ENCODE data around the gene CARD19. TPM values are rescaled to one million over a fixed set of nuclear protein-coding genes. Genes with fewer than 3 reads are reported as not detected.

The CARD19 gene
- total and polyA plus RNA-seq, 9 of the 15 experiments (the other 6 are each of a cell fraction or from before 2014, with no cell fraction given): 0.90 to 34.9 (median 14.6) TPM

GRCh38 chr9:93061791-93062763 lies 33.9 kb upstream of the CARD19 start (continued):
- TF ChIP-seq ZBTB33 (CRISPR knock-in tag; IDR thresholded peaks at IDR 0.05): peak; percentile 84; the same call in 1 of the 2 replicates
- TF ChIP-seq ELF4 (CRISPR knock-in tag; IDR thresholded peaks at IDR 0.05): no peak
- TF ChIP-seq ZNF79 (CRISPR knock-in tag; IDR thresholded peaks at IDR 0.05; ENCODE audit: low read depth): no peak
- TF ChIP-seq HDAC8 (tag; IDR thresholded peaks at IDR 0.05): no peak
- TF ChIP-seq CTCF (IDR thresholded peaks at IDR 0.05 in 2 of 3, conservative IDR thresholded peaks at IDR 0.05 in 1 of 3; ENCODE audit: insufficient read depth in 2 of 3, low read depth in 1 of 3, low read length in 3 of 3): peak; percentile 17 to 30 (median 25); a peak in 1 of 6 replicates
- TF ChIP-seq HMG20A (CRISPR knock-in tag; conservative IDR thresholded peaks at IDR 0.05): no peak

Measured in K562 (cell line).